ENCODE data around the gene SURF1. TPM values are rescaled to one million over a fixed set of nuclear protein-coding genes. Genes with fewer than 3 reads are reported as not detected.
A peak's percentile ranks its signal among the peaks of the same experiment; 100 is the strongest.

Gene SURF1
- total and polyA plus RNA-seq, 4 donors: 14.2 to 75.3 (median 57.8) TPM

- DNase-seq (no peak), ATAC-seq (ENCODE audit: insufficient read depth, low FRiP score) (no peak)
- no peaks in the 10 kb centered on the region for H3K27me3 ChIP-seq (ENCODE audit: control insufficient read depth in 3 of 3, insufficient read depth in 3 of 3, low read length in 2 of 3)
- H3K9me3 ChIP-seq (ENCODE audit: control insufficient read depth in 4 of 4, insufficient read depth in 3 of 4, low read length in 3 of 4): no peaks in the 10 kb centered on the region
- WGBS, 2 donors: 86 to 88% methylated on average over 15 of the region's 15 CpGs
- peaks cover 0 to 23% (median 12%) of the 10 kb centered on the region in 5 donors for H3K4me1 ChIP-seq (ENCODE audit: control insufficient read depth in 5 of 5, insufficient read depth in 5 of 5, low read length in 5 of 5)
- TF ChIP-seq CTCF (IDR thresholded peaks at IDR 0.05; ENCODE audit: control extremely low read depth, extremely low read depth): no peak
- no peak overlapping the region for H3K27ac ChIP-seq (ENCODE audit: low read depth in 1 of 2, low read length in 1 of 2)
- H3K36me3 ChIP-seq (ENCODE audit: control insufficient read depth in 4 of 4, insufficient read depth in 4 of 4, low read length in 4 of 4): peaks cover 12 to 64% (median 45%) of the 10 kb centered on the region in 4 donors
- peak overlapping the region in 1 of 2 donors; percentile 98 for H3K9ac ChIP-seq (ENCODE audit: insufficient read depth in 1 of 2, low read length in 2 of 2)
- H3K4me3 ChIP-seq: no peak overlapping the region
These were observed 6.2 kb downstream of the SURF1 start for GRCh38 chr9:133349965-133350616.

GRCh38 chr9:133348718-133349573 lies 7.3 kb downstream of the SURF1 start:
- peaks cover 12 to 71% (median 52%) of the 10 kb centered on the region in 4 donors for H3K36me3 ChIP-seq (ENCODE audit: control insufficient read depth in 4 of 4, insufficient read depth in 4 of 4, low read length in 4 of 4)
- DNase-seq (no peak), ATAC-seq (ENCODE audit: insufficient read depth, low FRiP score) (no peak)
- H3K4me1 ChIP-seq (ENCODE audit: control insufficient read depth in 5 of 5, insufficient read depth in 5 of 5, low read length in 5 of 5): peaks cover 0 to 23% (median 12%) of the 10 kb centered on the region in 5 donors
- 19 to 22% methylated on average over 25 of the region's 25 CpGs for WGBS, 2 donors
- peak overlapping the region; percentile 66 to 97 for H3K27ac ChIP-seq (ENCODE audit: low read depth in 1 of 2, low read length in 1 of 2)
- no peak for TF ChIP-seq CTCF (IDR thresholded peaks at IDR 0.05; ENCODE audit: control extremely low read depth, extremely low read depth)
- H3K4me3 ChIP-seq: peak overlapping the region; percentile 100
- no peaks in the 10 kb centered on the region for H3K9me3 ChIP-seq (ENCODE audit: control insufficient read depth in 4 of 4, insufficient read depth in 3 of 4, low read length in 3 of 4)
- H3K27me3 ChIP-seq (ENCODE audit: control insufficient read depth in 3 of 3, insufficient read depth in 3 of 3, low read length in 2 of 3): no peaks in the 10 kb centered on the region
- H3K9ac ChIP-seq (ENCODE audit: insufficient read depth in 1 of 2, low read length in 2 of 2): peak overlapping the region; percentile 92 to 98

GRCh38 chr9:133347985-133348717 lies 8.1 kb downstream of the SURF1 start, which contains the start of the genes MED22 and RPL7A:
Gene MED22, minus strand, starts transcription at chr9:133348131. Its CDS starts 1,469 bp downstream, at chr9:133346662.
Gene RPL7A, plus strand, starts transcription at chr9:133348218. Its CDS starts 26 bp downstream, at chr9:133348244.
- Histone ChIP-seq H3K27ac (ENCODE audit: low read depth in 1 of 2, low read length in 1 of 2) (peak within 1 kb of the TSS; percentile 66 to 97), H3K4me1 (ENCODE audit: control insufficient read depth in 5 of 5, insufficient read depth in 5 of 5, low read length in 5 of 5) (peaks cover 0 to 23% (median 12%) of the 10 kb centered on the region in 5 donors), H3K36me3 (ENCODE audit: control insufficient read depth in 4 of 4, insufficient read depth in 4 of 4, low read length in 4 of 4) (peaks cover 12 to 77% (median 57%) of the 10 kb centered on the region in 4 donors), H3K9me3 (ENCODE audit: control insufficient read depth in 4 of 4, insufficient read depth in 3 of 4, low read length in 3 of 4) (no peaks in the 10 kb centered on the region), H3K4me3 (peak within 1 kb of the TSS; percentile 100), H3K9ac (ENCODE audit: insufficient read depth in 1 of 2, low read length in 2 of 2) (peak within 1 kb of the TSS; percentile 92 to 98), H3K27me3 (ENCODE audit: control insufficient read depth in 3 of 3, insufficient read depth in 3 of 3, low read length in 2 of 3) (no peaks in the 10 kb centered on the region)
- TF ChIP-seq CTCF (IDR thresholded peaks at IDR 0.05; ENCODE audit: control extremely low read depth, extremely low read depth): peak; percentile 3
- WGBS, 2 donors: 0% methylated on average over 62 to 64 of the region's 64 CpGs
- peak; percentile 95 to 99 (median 98) for DNase-seq
- peak; percentile 89 for ATAC-seq (ENCODE audit: insufficient read depth, low FRiP score)
